AG09319 (cell line): Measurements from ENCODE around the gene MB.

ENCODE experiments used
- DNase-seq: peaks from one replicate; pipeline ENCODE4 v3.0.0-alpha.2; 2010; ENCODE audit warnings: low read depth; ENCODE audit errors: extremely low read depth
- TF ChIP-seq, protein P1 (sequence below): IDR thresholded peaks from 2 replicates; pipeline ENCODE4 v1.5.1; 2011; ENCODE audit warnings: low read depth, mild to moderate bottlenecking, inconsistent platforms, low read length, moderate library complexity

MB gene

DNA sequence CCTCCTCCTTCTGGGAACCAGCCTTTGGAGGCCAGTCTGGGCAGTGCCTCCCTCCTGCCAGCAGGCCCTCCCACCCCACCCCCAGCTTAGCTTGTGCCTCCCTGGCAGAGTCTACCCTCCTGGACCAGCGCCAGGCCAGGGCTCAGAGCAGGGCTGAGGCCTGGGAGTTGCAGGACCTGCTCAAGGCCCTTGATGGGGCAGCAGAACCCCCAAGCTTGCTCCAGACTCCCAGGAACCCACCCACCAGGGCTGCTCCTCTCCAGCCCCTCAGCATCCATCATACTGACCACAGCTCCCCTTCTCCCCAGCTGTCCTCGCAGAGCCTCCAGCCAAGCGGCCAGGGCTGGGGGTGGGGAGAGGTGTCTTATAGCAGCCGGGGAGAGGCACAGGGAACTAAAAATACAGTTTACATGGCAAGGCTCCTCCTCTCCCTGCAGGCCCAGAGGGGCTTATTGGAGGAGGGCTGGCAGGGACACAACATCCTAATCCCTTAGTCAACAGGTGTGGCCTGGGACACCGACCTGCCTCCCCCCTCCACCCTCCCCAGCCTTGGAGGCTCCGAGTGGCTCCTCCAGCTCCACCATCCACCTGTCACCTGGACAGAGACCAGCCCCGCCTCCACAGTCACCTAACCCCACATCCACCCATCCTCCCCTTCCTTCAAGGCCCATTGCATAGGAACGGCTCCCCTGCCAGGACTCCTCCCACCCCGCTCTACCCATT is 5.2 kb upstream of the MB start:
- TF ChIP-seq, protein P1, sequence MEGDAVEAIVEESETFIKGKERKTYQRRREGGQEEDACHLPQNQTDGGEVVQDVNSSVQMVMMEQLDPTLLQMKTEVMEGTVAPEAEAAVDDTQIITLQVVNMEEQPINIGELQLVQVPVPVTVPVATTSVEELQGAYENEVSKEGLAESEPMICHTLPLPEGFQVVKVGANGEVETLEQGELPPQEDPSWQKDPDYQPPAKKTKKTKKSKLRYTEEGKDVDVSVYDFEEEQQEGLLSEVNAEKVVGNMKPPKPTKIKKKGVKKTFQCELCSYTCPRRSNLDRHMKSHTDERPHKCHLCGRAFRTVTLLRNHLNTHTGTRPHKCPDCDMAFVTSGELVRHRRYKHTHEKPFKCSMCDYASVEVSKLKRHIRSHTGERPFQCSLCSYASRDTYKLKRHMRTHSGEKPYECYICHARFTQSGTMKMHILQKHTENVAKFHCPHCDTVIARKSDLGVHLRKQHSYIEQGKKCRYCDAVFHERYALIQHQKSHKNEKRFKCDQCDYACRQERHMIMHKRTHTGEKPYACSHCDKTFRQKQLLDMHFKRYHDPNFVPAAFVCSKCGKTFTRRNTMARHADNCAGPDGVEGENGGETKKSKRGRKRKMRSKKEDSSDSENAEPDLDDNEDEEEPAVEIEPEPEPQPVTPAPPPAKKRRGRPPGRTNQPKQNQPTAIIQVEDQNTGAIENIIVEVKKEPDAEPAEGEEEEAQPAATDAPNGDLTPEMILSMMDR: no peak
- DNase-seq: no peak

DNA sequence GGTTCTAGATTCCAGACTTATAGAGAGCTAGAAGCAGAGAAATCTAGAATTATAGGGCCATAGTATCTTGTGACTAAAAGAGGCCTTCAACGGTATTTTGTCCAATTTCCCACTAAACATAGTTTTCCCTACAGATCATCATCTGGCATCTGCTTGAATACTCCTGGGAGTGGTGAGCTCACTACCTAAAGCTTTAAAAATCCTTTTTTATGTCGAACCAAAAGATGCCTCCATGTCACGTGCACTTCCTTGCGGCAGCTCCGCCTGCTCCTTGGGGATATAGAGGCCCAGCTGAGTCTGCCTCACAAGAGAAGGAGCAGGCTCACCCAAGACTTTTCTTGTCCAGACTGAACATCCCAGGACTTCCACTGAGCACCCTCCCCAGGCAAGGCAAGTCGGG is 4.3 kb upstream of the MB start:
- TF ChIP-seq, protein P1: no peak

DNA sequence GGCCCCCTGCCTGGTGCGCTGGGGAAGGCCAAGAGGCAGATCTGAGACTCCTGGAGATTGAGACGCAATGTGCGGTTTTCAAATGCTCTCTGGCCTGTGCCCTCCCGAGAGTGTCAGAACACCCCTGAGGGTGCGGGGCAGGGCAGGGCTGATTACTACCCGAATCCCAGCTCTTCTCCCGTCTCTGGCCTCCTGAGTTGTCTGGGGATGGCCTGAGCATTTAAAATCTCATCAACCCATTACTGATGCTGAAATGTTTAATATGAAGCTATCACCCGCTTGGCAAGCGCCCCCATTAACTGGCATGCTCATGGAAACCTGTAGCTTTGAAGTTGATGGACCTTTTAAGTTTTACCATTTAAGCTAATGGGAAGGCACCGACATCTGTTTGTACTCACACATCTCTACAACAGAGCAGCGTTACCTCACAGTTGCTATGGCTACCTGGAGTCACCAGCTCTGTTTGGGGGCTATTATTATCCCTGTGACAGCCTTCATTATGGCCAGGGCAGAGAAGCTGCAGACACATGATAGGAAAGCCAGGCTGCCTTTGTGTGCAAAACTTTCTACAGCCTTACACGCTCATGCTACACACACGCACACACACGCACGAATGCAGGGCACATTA is 3.6 kb upstream of the MB start:
- TF ChIP-seq, protein P1: no peak
- DNase-seq: no peak

More for the DNA sequence above, 4.3 kb upstream of the MB start:
- DNase-seq: no peak

DNA sequence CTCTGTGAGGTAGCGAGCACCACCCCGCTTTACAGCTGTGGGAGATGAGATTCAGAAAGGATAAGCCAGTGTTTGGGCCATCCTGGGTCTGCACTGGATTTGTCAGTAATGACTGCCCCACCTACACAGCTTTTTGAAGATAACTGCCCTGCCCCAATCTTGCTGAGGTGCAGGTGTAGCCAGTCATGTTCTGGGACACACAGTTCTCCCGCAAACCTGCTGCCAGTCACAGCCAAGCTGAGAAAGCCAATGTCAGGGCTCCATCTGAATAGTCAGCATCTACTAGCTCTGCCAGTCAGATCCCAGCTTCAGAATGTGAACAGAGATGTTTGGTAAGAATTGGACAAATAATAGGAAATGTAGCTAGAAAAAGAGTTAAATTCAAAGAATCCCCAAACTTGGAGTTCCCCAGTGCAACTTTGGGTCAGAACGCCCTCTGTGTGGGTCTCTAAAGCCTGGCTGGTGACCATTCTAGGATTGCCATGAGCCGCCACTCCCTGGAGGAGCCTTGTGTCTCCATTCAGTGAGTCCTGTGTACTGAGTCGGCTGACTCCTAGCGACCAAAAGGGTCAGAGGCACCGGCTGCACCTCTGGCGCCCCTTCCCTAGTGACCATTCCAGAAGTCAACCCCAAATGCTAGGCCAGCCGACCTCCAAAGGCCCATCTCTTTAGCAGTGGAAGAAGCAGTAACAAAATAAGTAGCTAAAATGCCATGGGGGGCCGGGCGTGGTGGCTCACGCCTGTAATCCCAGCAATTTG is 2.4 kb upstream of the MB start:
- no peak for DNase-seq
- TF ChIP-seq, protein P1: no peak

DNA sequence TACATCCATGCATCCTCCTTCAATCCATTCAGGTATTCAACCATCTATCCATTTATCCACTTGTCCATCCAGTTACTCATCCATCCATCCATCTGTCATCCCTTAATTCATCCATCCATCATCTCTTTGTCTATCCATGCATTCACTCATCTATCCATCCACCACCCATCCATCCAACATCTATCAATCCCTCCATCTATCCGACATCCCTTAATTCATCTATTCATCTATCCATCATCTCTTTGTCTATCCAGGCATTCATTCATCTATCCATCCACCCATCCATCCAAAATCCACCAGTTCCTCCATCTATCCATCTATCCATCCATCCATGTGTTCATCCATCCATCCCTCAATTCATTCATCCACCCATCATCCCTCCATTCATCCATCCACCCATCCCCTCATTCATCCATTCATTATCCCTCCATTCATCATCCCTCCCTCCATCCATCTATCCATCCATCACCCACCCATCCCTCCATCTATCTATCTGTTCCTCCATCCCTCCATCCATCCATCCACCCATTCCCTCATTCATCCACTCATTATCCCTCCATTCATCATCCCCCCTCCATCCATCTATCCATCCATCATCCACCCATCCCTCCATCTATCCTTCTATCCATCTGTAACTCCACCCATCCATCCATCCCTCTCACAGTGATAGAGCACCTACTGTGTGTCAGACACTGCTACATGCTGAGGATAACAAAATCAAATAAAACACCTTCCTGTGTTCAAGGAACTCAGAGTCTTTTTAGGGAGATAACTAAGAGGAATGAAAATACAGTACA is 1.5 kb upstream of the MB start:
- TF ChIP-seq, protein P1: no peak
- no peak for DNase-seq

DNA sequence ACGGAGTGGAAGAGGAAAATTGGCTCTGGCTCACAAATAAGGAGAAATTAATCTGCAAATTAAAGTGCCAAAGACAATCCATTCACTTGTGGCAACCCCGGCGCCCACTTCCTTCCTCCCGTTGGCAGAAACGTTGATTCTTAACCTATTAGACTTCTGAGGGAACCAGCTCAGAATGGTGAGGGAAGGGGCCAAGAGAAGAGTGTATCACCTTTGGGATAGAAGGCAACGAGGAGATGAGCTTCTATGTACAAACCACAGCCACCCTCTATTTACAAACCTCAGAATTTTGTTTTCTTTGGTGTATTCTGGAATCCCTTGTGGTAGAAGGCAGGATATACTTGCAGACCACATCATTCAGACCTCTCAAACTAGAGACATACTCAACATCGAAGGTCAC is 1.1 kb downstream of the MB start:
- DNase-seq: no peak
- TF ChIP-seq, protein P1: no peak
